ENCODE data around the gene MRPS27.

MRPS27 gene

GRCh38 chr5:72225741-72226140, 94.3 kb downstream of the MRPS27 start:
- DNase-seq: no peak

- no peak for DNase-seq
These were observed 95.0 kb downstream of the MRPS27 start for GRCh38 chr5:72224946-72225463.

DNA sequence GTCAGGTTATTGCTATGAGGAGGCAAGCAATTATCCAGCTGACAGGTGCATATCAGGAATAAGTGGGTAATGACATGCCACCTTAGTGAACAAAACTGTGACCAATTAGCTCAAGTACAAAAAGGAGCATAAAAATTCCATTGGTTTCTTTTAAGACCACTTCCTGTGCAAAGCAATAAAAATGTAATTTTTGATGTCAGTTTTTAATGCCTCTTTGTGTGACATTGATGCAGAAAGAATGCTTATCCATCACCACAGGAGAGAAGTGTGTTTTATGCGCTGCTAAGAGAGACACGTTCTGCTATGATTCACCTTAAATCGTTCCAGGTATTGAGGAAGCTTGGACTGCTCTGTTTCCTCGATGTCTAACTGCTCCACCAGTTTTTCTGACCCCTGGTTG, 96.7 kb downstream of the MRPS27 start:
- no peak for DNase-seq

- DNase-seq: no peak
These were observed 97.5 kb downstream of the MRPS27 start for GRCh38 chr5:72222521-72222920.

GRCh38 chr5:72221541-72221940, 98.5 kb downstream of the MRPS27 start:
- no peak for DNase-seq

GRCh38 chr5:72221099-72221498, 98.9 kb downstream of the MRPS27 start:
- no peak for DNase-seq

DNA sequence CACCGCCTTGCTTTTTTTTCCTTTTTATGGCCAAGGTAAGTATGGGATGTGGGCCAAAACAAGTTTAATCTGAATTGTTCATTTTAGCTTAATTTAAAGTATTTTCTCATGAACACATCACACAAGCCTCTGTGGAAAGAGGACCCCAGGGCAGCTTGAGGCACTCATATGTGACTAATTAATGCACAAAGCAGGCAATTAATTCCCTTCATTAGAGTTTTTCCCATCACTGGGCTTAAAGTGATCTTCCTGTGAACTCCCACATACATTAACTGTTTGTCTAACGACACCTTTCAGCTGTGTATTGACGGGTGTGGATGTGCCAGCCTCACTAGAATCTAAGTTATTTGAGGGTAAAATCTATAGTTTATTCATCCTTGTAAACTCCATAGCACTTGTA, 103.3 kb downstream of the MRPS27 start:
- no peak for DNase-seq

GRCh38 chr5:72214168-72214567, 105.9 kb downstream of the MRPS27 start:
- DNase-seq: no peak

- DNase-seq: no peak
These were observed 106.6 kb downstream of the MRPS27 start for GRCh38 chr5:72213482-72213881.

GRCh38 chr5:72212171-72212570, 107.9 kb downstream of the MRPS27 start:
- DNase-seq: no peak

- no peak for DNase-seq
These were observed 109.0 kb downstream of the MRPS27 start for GRCh38 chr5:72210888-72211678.

GRCh38 chr5:72209147-72210115, 110.6 kb downstream of the MRPS27 start:
- DNase-seq: no peak

DNA sequence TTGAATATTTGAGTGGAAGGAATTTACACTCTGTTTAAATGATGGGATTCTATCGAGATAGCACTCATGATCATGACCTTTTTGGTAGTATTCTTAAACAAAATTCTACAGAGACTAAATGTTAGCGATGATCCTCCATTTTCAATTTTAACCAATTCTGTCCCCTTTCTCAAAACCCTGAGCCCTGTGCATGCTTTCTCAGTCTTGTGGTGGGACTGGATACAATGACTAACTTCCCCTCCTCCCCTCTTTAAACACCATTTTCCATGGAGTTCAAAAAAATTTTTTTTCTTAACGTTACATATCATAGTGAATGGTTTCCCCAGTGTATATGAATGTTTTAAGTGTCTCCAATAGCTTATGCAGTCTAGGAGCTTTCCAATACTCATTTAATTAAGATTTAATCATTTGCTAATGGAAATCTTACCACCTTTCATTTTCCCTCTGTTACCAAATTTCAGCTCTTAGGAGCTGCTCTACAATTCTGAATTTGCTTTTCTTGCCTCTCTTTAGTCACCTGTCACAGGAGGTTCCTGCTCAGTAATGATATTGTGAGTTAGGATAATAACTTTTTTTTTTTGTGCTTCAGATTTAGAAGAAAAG, 111.6 kb downstream of the MRPS27 start:
- DNase-seq: no peak

DNA sequence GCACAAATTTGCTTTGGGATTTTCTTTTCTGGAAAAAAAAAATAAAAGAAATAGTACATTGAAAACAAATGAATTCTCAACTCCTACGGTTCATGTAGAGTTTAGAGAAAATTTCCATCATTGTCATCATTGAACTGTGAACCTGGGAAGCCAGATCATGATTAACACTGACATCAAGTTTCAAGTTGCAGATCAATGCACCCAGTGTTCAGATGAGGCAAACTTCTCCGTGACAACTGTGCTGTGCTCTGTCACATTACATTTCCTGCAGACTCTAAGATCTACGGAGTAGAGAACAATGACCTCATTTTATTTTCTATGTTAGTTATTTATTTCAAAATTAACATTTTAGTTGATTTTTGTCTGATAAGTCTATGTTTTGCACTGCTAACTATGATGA, 113.0 kb downstream of the MRPS27 start:
- no peak for DNase-seq

GRCh38 chr5:72206160-72206559, 113.9 kb downstream of the MRPS27 start:
- no peak for DNase-seq

DNA sequence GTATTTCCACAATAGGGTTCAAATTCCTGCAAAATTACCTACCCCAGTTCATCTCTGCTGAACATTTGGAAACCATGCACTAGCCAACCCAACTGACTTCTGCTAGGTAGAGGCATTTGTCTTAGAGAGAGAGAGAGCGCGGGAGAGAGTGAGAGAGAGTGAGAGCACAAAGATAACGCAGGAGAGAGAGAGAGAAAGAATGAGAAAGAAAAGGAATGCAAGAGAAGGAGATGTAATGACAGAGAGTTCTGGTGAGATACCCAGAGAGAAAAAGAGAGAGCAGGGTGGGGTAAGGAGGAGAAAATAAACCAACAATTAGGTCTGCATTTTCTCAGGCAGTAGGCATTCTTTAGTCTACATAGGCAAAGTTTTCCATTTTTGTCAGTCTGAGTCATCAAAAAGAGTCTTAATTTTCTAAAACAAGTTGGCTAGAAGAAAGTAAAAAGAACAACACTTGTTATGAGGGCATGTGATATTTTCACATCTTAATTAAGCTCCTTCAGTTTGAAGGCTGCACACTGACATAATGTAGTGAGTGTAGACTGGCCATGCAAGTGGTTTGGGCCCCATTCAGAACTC, 114.5 kb downstream of the MRPS27 start:
- DNase-seq: no peak

- no peak for DNase-seq
These were observed 115.1 kb downstream of the MRPS27 start for GRCh38 chr5:72204946-72205345.

- DNase-seq: no peak
These were observed 116.7 kb downstream of the MRPS27 start for GRCh38 chr5:72203251-72203845.

GRCh38 chr5:72202331-72202825, 117.7 kb downstream of the MRPS27 start:
- no peak for DNase-seq

GRCh38 chr5:72199681-72200080, 120.4 kb downstream of the MRPS27 start:
- DNase-seq: no peak

GRCh38 chr5:72197393-72197792, 122.6 kb downstream of the MRPS27 start:
- DNase-seq: no peak

- DNase-seq: no peak
These were observed 124.5 kb downstream of the MRPS27 start for GRCh38 chr5:72195581-72195980.
